Mesenteric fat pad (tissue), 1 donor: Measurements from ENCODE around the gene RBMS1. TPM values are rescaled to one million over a fixed set of nuclear protein-coding genes. Genes with fewer than 3 reads are reported as not detected.
"Not testable (repeated sequence)": the region's sequence is repeated elsewhere in the genome, so short reads cannot be mapped to it uniquely, and the experiment has no call there.

ENCODE experiments used
- DNase-seq: peaks from one replicate; pipeline ENCODE4 v3.0.0-alpha.2; 2020; ENCODE audit warnings: low spot score
- total RNA-seq: library from RNA; stranded (reverse); fragmentation: NEBNext Ultra II Directional; extraction: Animal tissue kit (Norgen Biotek cat#: 25700); gene quantifications from one replicate; pipeline ENCODE4 v1.2.1, GENCODE V29; 2021
- donor health status: DM: yes; HTN: yes; CAD: no.

RBMS1 gene
- total RNA-seq, 1 donor from 2014 or later, result 144 TPM

GRCh38 chr2:160387558-160388262 lies 105.9 kb downstream of the RBMS1 start:
- DNase-seq, result no peak

- DNase-seq, result no peak
Measured at GRCh38 chr2:160384791-160385190, 108.8 kb downstream of the RBMS1 start.

- DNase-seq, result no peak
Measured at GRCh38 chr2:160381425-160381951, 112.1 kb downstream of the RBMS1 start.

- no peak for DNase-seq
Measured at GRCh38 chr2:160380611-160381010, 113.0 kb downstream of the RBMS1 start.

- DNase-seq, result no peak
Measured at GRCh38 chr2:160380000-160380570, 113.5 kb downstream of the RBMS1 start.

GRCh38 chr2:160379399-160379798 lies 114.2 kb downstream of the RBMS1 start:
- DNase-seq, result no peak

GRCh38 chr2:160377204-160377995 lies 116.2 kb downstream of the RBMS1 start:
- DNase-seq, result no peak

GRCh38 chr2:160376576-160376975 lies 117.0 kb downstream of the RBMS1 start:
- no peak for DNase-seq

GRCh38 chr2:160375802-160376469 lies 117.7 kb downstream of the RBMS1 start:
- no peak for DNase-seq

GRCh38 chr2:160375037-160375436 lies 118.6 kb downstream of the RBMS1 start:
- DNase-seq, result no peak

- no peak for DNase-seq
Measured at GRCh38 chr2:160373666-160374065, 119.9 kb downstream of the RBMS1 start.

- no peak for DNase-seq
Measured at GRCh38 chr2:160373263-160373662, 120.3 kb downstream of the RBMS1 start.

- DNase-seq, result no peak
Measured at GRCh38 chr2:160372585-160372984, 121.0 kb downstream of the RBMS1 start.

GRCh38 chr2:160372010-160372356 lies 121.6 kb downstream of the RBMS1 start:
- no peak for DNase-seq

- no peak for DNase-seq
Measured at GRCh38 chr2:160371251-160372009, 122.2 kb downstream of the RBMS1 start.

- no peak for DNase-seq
Measured at GRCh38 chr2:160368988-160369930, 124.3 kb downstream of the RBMS1 start.

GRCh38 chr2:160367887-160368286 lies 125.7 kb downstream of the RBMS1 start:
- DNase-seq, result no peak

GRCh38 chr2:160367139-160367538 lies 126.5 kb downstream of the RBMS1 start:
- DNase-seq, result not testable (repeated sequence)

GRCh38 chr2:160366474-160366873 lies 127.1 kb downstream of the RBMS1 start:
- DNase-seq, result no peak
